ENCODE measurements around the gene MEX3B.

DNA sequence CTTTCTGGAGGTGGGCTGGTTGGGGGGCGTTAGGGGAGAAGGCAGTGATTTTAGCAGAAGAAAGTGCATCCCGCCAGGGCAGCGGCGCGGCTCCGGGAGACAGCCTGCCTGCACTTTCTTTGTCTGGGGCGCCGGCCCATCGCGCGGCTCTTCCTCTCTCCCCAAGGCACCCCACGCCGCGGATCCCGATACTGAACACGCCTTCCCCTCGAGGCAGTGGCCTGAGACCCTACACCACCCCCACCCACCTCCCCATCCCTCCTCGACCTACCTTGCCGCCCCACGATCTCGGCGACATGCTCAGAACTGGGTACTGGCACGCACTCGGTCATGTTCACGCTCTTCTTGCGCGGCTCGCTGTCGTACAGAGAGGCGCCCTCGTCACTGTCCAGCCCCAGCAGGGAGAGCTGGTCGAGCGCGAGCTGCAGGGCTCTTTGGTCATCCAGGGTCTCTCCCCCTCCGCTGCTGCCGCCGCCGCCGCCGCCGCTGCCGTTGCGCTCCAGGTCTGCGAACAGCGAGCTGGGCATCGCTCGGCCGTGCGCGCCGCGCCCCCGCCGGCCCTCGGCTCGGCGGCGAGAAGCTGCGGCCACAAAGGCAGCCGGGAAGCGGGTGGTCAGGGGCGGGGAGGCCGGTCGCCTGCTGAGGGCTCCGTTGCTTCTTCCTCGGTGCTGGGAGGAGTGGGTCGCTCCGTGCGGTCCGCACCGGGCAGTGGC lies 483 bp downstream of the MEX3B start:
- TF ChIP-seq CTCF (IDR thresholded peaks at IDR 0.05) (no peak), SIN3A (IDR thresholded peaks at IDR 0.05; ENCODE audit: borderline replicate concordance, insufficient read depth, low read depth, low read length) (no peak), POLR2AphosphoS5 (IDR thresholded peaks at IDR 0.05; ENCODE audit: low read depth, low read length) (no peak), TCF7L2 (IDR thresholded peaks at IDR 0.05; ENCODE audit: low read depth, low read length) (no peak)
- TF ChIP-seq, protein P1, sequence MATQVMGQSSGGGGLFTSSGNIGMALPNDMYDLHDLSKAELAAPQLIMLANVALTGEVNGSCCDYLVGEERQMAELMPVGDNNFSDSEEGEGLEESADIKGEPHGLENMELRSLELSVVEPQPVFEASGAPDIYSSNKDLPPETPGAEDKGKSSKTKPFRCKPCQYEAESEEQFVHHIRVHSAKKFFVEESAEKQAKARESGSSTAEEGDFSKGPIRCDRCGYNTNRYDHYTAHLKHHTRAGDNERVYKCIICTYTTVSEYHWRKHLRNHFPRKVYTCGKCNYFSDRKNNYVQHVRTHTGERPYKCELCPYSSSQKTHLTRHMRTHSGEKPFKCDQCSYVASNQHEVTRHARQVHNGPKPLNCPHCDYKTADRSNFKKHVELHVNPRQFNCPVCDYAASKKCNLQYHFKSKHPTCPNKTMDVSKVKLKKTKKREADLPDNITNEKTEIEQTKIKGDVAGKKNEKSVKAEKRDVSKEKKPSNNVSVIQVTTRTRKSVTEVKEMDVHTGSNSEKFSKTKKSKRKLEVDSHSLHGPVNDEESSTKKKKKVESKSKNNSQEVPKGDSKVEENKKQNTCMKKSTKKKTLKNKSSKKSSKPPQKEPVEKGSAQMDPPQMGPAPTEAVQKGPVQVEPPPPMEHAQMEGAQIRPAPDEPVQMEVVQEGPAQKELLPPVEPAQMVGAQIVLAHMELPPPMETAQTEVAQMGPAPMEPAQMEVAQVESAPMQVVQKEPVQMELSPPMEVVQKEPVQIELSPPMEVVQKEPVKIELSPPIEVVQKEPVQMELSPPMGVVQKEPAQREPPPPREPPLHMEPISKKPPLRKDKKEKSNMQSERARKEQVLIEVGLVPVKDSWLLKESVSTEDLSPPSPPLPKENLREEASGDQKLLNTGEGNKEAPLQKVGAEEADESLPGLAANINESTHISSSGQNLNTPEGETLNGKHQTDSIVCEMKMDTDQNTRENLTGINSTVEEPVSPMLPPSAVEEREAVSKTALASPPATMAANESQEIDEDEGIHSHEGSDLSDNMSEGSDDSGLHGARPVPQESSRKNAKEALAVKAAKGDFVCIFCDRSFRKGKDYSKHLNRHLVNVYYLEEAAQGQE (IDR thresholded peaks at IDR 0.05; ENCODE audit: insufficient read depth in 1 of 2, low read depth in 2 of 2, low read length in 1 of 2) = no peak

All from Panc1 (cell line).